ENCODE measurements around the gene TMPRSS11A. TPM values are rescaled to one million over a fixed set of nuclear protein-coding genes. Genes with fewer than 3 reads are reported as not detected.

TMPRSS11A gene
- total RNA-seq, 1 experiment from 2014 or later: not detected

Small RNAs within 50 kb of the gene (small RNA-seq; reads per million reads assigned to genes)
- gene RNU6-95P: not detected

Other genes starting within 250 kb of the TMPRSS11A start
- not detected in 2 replicates for gene GNRHR, start 209.1 kb downstream of the TMPRSS11A start, total RNA-seq (2014; rRNA removed; shearing (Covaris generic); ENCODE audit: low replicate concordance)
- gene TMPRSS11D, start 79.5 kb downstream of the TMPRSS11A start, total RNA-seq (2014; rRNA removed; shearing (Covaris generic); ENCODE audit: low replicate concordance): not detected in 2 replicates
- gene TMPRSS11F, start 166.4 kb upstream of the TMPRSS11A start, total RNA-seq (2014; rRNA removed; shearing (Covaris generic); ENCODE audit: low replicate concordance): not detected in 2 replicates

Data from Karpas-422 (cell line).